Upper lobe of left lung (tissue), 4 donors: Measurements from ENCODE around the gene ZNF611.

Experiments used
- EP300 ChIP-seq, 4 donors: sonication (generic); formaldehyde crosslinking; IDR thresholded peaks; one replicate each; pipeline ENCODE4 v1.5.1; 2017; ENCODE audit warnings: antibody characterized with exemption in 4 of 4, control low read depth in 2 of 4
- POLR2A ChIP-seq, 4 donors: fragments of 450-650 bp; IDR thresholded peaks; one replicate each; pipeline ENCODE4 v1.5.1; 2016 to 2017; ENCODE audit warnings: antibody characterized with exemption in 4 of 4, mild to moderate bottlenecking in 2 of 4
- POLR2AphosphoS5 ChIP-seq, 2 donors: sonication (generic); formaldehyde crosslinking; IDR thresholded peaks; one replicate each; pipeline ENCODE4 v1.5.1; 2017; ENCODE audit warnings: antibody characterized with exemption in 2 of 2
- TF ChIP-seq, protein P1 (sequence below), 6 experiments: fragments of 450-650 bp in 4 of 6; fragments of 200-600 bp in 2 of 6; sonication (generic) in 2 of 6; IDR thresholded peaks; one replicate each; pipeline ENCODE4 v1.5.1; 2016 to 2019; ENCODE audit warnings: antibody characterized with exemption in 6 of 6

DNA sequence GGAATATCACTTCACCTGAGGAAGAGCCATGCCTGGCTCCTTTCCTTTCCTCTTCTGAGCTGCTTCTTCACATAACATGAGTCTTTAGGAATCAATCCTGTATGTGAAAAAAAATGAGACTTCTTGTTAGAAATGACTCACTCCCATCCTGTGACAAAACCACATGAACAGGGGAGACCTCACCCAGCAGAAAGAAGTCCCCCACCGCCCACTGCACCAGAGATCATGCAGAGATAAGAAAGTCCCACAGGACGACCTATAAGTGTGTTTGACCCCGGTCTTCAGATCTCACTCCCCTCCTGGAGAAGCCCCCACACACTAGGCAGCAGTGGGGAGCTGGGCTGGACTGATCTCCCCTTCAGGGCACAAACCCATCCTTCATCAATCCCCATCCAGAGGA is 44.0 kb upstream of the ZNF611 start:
- TF ChIP-seq, protein P1, sequence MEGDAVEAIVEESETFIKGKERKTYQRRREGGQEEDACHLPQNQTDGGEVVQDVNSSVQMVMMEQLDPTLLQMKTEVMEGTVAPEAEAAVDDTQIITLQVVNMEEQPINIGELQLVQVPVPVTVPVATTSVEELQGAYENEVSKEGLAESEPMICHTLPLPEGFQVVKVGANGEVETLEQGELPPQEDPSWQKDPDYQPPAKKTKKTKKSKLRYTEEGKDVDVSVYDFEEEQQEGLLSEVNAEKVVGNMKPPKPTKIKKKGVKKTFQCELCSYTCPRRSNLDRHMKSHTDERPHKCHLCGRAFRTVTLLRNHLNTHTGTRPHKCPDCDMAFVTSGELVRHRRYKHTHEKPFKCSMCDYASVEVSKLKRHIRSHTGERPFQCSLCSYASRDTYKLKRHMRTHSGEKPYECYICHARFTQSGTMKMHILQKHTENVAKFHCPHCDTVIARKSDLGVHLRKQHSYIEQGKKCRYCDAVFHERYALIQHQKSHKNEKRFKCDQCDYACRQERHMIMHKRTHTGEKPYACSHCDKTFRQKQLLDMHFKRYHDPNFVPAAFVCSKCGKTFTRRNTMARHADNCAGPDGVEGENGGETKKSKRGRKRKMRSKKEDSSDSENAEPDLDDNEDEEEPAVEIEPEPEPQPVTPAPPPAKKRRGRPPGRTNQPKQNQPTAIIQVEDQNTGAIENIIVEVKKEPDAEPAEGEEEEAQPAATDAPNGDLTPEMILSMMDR (IDR thresholded peaks at IDR 0.05): no peak
- TF ChIP-seq POLR2A (IDR thresholded peaks at IDR 0.05): no peak
- no peak for TF ChIP-seq POLR2AphosphoS5 (IDR thresholded peaks at IDR 0.05)
- no peak for TF ChIP-seq EP300 (IDR thresholded peaks at IDR 0.05)
